Loucy (cell line): Measurements from ENCODE around the gene NME8.

Source experiments
- EZH2phosphoT487 ChIP-seq: fragments of 200-600 bp; IDR thresholded peaks from 2 replicates; pipeline ENCODE4 v1.6.1; 2018; ENCODE audit warnings: antibody characterized with exemption, mild to moderate bottlenecking, moderate library complexity, borderline replicate concordance
- TF ChIP-seq, protein P1 (sequence below): fragments of 200-600 bp; sonication (generic); conservative IDR thresholded peaks from 2 replicates; pipeline ENCODE4 v1.5.1; 2014; ENCODE audit warnings: mild to moderate bottlenecking, antibody characterized with exemption, low read length

- TF ChIP-seq, protein P1, sequence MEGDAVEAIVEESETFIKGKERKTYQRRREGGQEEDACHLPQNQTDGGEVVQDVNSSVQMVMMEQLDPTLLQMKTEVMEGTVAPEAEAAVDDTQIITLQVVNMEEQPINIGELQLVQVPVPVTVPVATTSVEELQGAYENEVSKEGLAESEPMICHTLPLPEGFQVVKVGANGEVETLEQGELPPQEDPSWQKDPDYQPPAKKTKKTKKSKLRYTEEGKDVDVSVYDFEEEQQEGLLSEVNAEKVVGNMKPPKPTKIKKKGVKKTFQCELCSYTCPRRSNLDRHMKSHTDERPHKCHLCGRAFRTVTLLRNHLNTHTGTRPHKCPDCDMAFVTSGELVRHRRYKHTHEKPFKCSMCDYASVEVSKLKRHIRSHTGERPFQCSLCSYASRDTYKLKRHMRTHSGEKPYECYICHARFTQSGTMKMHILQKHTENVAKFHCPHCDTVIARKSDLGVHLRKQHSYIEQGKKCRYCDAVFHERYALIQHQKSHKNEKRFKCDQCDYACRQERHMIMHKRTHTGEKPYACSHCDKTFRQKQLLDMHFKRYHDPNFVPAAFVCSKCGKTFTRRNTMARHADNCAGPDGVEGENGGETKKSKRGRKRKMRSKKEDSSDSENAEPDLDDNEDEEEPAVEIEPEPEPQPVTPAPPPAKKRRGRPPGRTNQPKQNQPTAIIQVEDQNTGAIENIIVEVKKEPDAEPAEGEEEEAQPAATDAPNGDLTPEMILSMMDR = no peak
- TF ChIP-seq EZH2phosphoT487 = no peak
These were observed 94.7 kb downstream of the NME8 start for GRCh38 chr7:37942934-37943610.
